HG03095 (cell line): ENCODE data around the gene ZNF200.
"Not testable (repeated sequence)": the region's sequence is repeated elsewhere in the genome, so short reads cannot be mapped to it uniquely, and the experiment has no call there.

Experiments used
- ATAC-seq: cut with Tn5 transposase; IDR thresholded peaks from one replicate; pipeline ENCODE4 v1.9.1; 2021; ENCODE audit warnings: moderate library complexity; ENCODE audit not compliant: unreplicated experiment

Gene ZNF200

GRCh38 chr16:3198334-3199072 is 36.5 kb downstream of the ZNF200 start:
- ATAC-seq: no peak

- not testable (repeated sequence) for ATAC-seq
Observed at GRCh38 chr16:3197694-3198333, 37.1 kb downstream of the ZNF200 start.

GRCh38 chr16:3195975-3196374 is 39.0 kb downstream of the ZNF200 start:
- ATAC-seq: no peak

GRCh38 chr16:3194792-3195191 is 40.2 kb downstream of the ZNF200 start:
- ATAC-seq: no peak

- ATAC-seq: no peak
Observed at GRCh38 chr16:3193221-3194212, 41.4 kb downstream of the ZNF200 start.

GRCh38 chr16:3192476-3193019 is 42.4 kb downstream of the ZNF200 start:
- ATAC-seq: no peak

- no peak for ATAC-seq
Observed at GRCh38 chr16:3190949-3191353, 44.0 kb downstream of the ZNF200 start.

- no peak for ATAC-seq
Observed at GRCh38 chr16:3189869-3190268, 45.1 kb downstream of the ZNF200 start.

GRCh38 chr16:3188925-3189825 is 45.8 kb downstream of the ZNF200 start:
- no peak for ATAC-seq

GRCh38 chr16:3188675-3188924 is 46.4 kb downstream of the ZNF200 start:
- ATAC-seq: no peak

GRCh38 chr16:3187798-3188674 is 46.9 kb downstream of the ZNF200 start, which contains the start of gene OR1F1:
Gene OR1F1 (plus strand): TSS chr16:3188204.
- no peak for ATAC-seq

- ATAC-seq: no peak
Observed at GRCh38 chr16:3186946-3187690, 47.8 kb downstream of the ZNF200 start.

- ATAC-seq: no peak
Observed at GRCh38 chr16:3183445-3184139, 51.4 kb downstream of the ZNF200 start.

GRCh38 chr16:3182608-3183444 is 52.1 kb downstream of the ZNF200 start:
- no peak for ATAC-seq

GRCh38 chr16:3182293-3182607 is 52.7 kb downstream of the ZNF200 start:
- not testable (repeated sequence) for ATAC-seq

- no peak for ATAC-seq
Observed at GRCh38 chr16:3180445-3180878, 54.5 kb downstream of the ZNF200 start.

GRCh38 chr16:3179651-3180050 is 55.3 kb downstream of the ZNF200 start:
- no peak for ATAC-seq
